NOMO-1 (cell line): Measurements from ENCODE around the gene MSI2.
"Not testable (repeated sequence)": the region's sequence is repeated elsewhere in the genome, so short reads cannot be mapped to it uniquely, and the experiment has no call there.

ENCODE experiments used
- DNase-seq, 2 experiments: peaks; one replicate each; lab custom pipeline; 2025; ENCODE audit not compliant: unreplicated experiment in 2 of 2; lab: John Stamatoyannopoulos, UW

Gene MSI2

DNA sequence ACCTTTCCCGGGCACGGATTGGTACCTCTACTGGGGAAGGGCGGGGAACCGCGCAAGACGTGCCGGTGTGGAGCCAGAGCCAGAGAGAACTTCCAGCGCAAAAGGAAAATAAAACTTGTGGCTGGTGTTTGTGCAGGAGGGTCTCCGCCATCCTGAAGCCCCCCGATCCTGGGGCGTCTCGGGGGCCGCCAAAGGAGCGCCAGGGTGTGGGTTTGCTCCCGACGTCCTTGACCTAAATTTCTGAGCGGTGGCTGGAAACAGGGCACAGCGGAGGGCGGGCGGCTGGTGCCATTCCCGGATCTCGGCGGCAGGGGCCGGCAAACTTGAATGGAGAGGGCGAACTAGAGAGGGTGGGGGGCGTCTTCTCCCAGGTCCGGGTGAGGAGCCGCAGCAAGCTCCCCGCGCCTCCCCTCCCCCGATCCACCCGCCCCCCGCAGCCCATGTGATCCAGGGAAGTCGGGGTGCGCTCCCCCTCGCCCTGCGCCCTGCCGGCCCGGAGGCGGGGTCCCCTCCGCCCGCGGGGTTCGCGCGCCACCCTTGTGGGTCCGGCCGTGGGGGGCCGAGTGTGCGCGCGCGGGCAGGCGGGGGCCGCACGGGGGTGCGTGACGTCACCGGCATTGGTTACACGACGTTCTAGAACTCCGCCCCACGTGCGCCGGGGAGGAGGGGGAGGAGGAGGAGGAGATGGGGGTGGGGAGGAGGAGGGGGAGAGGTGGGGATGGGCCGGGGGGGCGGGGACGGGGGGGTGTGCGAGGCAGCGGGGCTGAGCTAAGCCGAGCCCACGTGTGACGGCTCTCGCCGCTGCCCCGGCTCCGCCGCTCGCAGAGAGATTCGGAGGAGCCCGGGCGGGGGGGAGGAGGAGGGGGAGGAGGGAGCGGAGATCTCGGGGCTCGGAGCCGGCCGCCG, at the start of gene MSI2:
Gene MSI2, plus strand, starts transcription at position 748 of the 906 bp plus-strand sequence. CDS start 220 bp downstream, outside the sequence.
- DNase-seq: peak; percentile 47 to 59

DNA sequence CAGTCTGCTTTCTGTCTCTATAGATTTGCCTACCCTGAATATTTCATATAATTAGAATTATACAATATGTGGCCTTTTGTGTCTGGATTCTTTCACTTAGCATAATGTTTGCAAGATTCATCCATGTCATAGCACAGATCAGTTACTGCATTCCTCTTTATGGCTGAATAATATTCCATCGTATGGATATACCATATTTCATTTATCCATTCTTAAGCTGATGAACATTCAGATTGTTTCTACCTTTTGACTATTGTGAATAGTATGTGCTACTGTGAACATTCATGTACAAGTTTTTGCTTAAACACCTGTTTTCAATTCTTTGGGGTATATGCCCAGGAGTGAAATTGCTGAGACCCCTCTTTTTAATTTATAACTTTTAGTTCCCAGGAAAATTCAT, 49.4 kb upstream of the MSI2 start:
- no peak for DNase-seq

DNA sequence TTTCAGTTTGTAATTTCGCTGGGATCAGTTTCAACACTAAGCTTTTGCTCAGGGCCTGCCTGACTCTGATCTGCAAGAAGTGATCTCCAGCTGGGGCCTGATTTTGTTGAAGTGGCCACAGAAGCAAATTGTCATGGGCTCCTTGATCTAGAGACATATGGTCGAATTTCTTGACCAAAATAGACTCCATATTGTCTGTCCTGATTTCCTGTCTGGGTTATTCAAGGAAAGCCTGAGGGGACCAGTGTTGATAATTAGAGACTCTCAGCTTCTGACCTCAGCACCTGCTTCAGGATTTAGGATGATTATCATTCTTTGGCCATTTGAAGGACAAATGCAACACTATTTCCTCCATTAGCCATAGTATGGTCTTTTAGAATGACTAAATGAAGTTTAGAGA, 48.9 kb upstream of the MSI2 start:
- no peak for DNase-seq

DNA sequence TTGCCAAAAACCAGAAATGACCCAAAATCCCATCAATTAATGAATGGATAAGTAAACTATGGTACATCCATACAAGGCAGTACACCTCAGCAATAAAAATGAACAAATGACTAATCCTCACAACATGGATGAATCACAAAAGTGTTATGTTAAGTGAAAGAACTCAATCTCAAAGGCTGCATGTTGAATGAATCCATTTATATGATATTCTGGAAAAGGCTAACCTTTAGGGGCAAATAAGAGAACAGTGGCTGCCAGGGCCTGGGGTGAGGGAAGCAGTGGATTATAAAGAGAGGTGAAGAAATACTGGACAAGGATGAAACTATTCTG, 46.1 kb upstream of the MSI2 start:
- DNase-seq: no peak

DNA sequence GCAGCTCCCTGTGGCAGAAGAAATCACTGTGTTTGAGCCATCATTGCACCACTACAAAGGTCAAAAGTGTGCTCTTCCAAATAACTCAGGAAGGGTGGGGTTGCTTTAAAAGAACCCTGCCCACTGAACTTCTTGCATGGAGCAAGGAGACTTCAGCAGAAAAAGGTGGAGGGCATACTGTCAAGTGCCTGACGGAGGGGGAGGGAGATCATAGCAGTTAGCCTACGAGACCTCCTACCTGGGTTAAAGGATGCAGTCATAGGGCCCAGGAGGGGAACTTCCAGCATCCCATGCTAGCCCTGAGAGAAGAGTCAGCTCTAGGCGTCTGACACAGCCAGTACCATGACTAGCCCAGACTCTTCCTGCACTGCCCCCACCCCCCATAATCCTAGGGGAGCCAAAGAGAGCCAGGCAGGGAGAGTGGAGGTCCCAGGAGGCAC, 45.3 kb upstream of the MSI2 start:
- no peak for DNase-seq

DNA sequence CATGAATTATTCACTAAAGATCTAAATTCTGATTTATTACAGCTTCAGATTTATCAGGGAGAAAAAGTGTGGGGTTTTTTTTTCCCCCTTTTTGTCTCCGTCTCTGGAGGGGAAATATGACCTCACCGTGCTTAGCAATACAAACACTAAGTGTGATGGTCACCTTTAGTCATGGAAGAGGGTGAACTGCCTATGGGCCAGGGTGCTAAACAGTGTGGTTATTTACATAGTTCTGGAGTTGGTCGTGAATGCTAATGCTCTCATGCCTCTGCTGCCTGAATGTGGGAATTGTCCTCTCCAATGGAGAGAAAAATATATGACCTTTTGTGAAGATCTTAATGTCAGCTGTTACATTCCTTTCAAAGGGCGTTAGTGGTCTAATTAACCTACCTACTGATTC, 44.8 kb upstream of the MSI2 start:
- DNase-seq: no peak

DNA sequence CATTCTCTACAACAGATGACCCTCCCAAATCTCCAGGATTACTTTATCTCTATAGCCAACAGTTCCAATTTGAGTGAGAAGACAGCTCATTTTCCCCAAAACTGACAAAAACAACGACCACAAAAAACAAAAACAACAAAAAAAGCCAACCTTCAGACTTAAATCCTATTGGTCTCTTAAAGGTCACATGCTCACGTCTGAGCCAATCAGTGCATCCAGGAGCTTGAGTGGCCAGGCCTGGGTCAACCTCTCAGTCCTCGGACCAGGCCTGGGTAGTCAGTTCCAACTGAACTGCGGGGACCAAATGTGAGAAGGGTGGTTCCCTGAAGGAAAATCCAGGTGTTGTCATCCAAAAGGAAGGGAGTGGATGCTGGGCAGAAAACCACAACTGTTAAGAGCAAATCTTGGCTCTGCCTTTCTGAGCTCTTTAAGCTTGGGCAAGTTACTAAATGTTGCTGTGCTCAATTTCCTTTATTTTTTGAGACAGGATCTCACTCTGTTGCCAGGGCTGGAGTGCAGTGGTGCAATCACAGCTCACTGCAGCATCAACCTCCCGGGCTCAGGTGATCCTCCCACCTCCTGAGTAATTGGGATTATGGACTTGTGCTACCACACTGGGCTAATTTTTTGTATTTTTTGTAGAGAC, 43.0 kb upstream of the MSI2 start:
- DNase-seq: no peak

DNA sequence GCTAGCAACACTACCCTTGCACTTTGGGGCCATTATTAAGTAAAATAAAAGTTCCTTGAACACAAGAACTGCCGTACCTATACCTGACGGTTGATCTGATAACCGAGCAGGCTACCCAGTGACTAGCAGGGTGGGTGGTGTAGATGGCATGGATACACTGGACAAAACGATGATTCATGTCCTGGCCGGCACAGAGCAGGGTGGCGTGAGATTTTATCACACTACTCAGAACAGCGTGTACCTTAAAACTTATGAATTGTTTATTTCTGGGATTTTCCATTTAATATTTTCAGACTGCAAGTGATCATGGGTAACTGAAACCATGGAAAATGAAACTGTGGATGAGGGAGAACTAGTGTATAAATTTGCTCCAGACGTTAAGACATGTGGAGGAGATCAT, 41.0 kb upstream of the MSI2 start:
- no peak for DNase-seq

DNA sequence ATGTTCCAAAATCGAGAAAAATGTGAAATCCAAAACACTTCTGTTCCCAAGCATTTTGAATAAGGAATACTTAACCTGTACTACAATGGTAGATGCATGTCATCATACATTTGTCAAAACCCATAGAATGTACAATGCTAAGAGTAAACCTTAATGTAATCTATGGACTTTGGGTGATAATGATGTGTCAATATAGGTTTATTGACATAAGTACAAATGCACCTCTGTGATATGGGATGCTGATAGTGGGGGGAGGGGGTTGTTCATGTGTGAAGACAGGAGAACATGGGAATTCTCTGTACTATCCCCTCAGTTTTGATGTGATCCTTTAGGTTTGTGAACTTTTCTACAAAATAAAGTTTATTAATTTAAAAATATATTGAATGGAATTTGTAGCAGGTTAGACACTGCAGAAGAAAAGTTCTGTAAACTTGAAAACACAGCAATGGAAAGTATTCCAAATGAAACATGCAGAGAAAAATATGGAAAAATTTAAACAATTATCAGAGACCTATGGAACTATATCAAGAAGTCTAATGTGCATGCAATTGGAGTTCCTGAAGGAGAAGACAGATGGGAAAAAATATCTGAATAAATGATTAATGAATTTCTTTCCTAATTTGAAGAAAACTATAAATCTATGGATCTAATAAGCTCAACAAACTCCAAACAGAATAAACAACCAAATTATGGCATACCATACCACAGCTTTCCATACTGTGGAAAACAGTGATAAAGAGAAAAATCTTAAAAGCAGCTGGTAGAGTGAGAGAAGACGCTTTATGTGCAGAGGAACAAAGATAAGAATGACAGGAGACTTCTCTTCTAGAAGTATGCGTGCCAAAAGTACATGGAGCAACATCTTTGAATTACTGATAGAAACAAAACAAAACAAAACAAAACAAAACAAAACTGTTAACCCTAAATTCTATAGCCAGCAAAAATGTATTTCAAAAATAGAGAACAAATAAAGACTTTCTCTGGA, 34.7 kb upstream of the MSI2 start:
- no peak for DNase-seq

DNA sequence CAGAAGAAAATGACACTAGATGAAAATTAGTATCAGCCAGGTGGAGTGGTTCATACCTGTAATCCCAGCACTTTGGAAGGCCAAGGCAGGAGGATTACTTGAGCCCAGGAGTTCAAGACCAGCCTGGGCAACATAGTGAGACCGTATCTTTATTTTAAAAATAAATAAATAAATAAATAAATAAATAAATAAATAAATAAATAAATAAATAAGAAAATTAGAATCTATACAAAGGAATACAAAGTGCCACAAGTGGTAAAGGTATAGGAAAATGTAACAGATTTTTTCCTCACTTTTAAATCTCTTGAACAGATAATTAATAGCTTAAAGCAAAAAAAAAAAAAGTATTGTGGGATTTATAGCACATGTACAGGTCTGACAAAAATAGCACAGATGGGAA, 33.9 kb upstream of the MSI2 start:
- DNase-seq: not testable (repeated sequence)

DNA sequence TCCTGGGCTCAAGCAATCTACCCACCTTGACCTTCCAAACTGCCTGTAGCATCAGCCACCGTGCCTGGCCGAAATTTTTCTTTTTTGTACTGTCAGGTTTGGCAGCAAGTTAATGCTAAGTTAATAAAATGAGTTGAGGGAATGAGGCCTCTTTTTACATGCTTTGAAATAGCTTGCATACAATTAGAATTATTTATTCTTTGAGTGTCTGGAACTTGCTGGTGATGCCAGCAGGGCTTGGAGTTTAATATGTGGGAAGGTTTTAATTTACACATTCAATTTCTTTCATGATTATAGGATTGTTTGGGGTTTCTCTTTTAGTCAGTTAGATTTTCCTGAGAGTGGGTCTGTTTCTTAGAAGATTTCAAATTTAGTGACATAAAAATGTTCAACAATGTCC, 31.2 kb upstream of the MSI2 start:
- DNase-seq: no peak

DNA sequence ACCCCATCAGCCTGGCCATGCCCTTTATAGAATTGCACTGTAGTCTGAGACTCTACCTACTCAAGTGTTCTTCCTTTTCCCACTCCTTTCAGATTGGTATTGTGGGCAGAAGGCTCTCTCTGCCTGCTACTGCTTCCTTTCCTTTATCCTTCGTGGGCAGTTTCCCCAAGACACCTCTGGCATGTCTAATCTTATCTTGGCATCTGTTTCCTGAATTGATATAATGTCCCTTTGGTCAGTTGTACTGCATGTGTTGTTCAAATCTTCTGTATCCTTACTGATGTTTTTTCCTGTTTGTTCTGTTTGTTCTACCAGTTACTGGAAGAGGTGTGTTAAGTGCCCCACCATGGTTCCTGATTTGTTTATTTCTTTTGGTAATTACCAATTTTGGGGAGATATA, 29.5 kb upstream of the MSI2 start:
- no peak for DNase-seq

DNA sequence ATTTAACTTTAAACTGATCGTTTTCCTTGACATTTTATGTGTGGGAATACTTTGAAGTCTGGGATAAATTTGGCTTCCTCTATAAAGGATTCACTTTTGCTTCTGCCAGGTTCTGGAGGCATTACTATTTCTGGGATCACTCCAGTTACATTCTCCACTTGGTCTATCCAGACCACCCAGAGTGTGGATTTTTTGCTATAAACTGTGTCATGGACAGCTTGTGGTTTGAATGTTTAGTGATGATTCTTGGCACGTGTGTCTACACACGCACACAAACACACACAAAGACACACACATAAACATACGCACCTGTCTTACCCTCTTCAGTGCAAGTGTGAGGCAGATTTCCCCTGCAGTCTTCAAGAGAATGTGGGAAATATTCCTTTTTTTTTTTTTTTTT, 27.4 kb upstream of the MSI2 start:
- no peak for DNase-seq

DNA sequence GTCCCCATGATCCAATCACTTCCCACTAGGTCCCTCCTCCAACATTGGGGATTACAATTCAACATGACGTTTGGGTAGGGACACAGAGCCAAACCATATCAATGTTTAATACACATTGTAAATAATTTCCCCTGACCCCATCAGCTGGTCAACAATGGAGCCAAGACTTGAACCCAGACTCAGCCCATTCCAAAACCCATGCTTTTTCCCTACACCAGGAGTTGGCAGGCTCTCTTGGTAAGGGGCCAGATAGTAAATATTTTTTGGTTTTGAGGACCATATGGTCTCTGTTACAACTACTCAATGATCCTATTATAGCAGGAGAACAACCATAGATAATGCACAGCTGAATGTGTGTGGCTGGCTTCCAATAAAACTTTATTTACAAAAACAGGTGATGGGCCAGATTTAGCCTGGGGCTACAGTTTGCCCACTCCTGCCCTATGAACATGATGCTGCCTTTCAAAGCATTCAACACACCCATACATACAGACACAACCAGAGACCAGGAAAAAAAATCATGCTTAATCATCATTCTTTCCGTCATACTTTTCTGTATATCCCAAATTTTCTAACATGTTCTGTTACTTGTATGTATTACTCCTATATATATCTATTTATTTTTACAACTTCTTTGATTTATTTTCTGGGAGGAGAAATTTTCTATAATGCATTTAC, 22.1 kb upstream of the MSI2 start:
- DNase-seq: no peak

DNA sequence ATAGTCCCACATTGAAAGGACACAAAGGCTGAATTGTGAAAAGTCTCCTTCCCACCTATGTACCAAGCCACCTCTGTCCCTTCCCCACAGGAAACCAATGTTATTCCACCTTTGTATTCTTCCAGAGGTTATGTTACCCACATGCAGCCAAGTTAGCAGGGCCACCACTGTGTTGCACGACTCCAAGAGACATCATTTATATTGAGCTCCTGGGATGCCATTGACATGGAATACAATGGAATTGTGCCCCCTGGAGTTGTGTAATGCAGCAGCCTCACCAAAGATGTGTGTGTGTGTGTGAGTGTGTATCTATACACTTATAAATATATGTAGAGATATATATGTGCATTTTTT, 21.6 kb upstream of the MSI2 start:
- DNase-seq: no peak

DNA sequence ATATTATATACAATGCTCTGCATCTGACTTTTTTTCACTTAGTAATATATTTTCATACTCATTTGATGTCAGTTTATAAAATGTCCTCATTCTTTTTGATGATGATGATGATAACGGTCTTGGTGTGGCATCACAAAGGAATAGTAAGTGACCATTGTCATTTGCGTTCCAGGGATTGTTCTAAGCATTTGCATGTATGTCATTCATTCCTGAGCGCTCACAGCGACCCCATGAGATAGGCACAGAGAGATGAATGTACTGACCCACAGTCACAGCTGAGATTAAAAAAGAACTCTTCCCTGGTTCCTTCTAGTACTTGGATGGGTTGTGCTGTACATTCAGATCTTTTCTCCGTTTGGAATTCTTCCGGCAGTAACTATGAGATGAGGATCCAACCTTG, 21.2 kb upstream of the MSI2 start:
- no peak for DNase-seq

DNA sequence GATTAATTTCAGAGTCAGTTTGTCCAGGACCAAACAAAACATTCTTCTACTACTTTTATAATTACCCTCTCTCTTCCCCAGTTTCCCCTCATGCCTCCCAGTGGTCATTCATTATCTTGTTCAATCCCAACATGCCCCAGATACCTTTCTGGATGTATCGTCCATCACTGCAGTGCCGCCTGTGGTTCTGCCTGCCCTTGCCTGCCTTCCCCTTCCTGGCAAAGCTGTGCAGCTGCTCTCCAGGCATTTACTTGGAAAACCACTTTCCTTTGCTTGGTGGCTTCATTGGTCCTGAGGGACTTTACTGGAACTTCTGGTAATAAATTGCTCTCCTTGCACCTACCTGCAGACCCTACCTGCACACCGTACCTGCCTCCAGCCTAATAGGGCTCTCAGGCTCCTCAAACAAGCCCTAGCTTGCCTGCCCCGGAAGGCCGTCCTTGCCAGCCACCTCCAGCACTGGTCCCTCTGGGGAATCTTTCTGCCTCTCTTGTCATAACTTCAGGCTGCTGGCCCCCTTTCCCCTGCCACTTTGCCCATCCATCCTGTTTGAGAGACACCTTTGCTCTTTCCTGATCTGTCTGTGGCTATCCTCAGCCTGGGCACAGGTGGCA, 19.5 kb upstream of the MSI2 start:
- DNase-seq: no peak

DNA sequence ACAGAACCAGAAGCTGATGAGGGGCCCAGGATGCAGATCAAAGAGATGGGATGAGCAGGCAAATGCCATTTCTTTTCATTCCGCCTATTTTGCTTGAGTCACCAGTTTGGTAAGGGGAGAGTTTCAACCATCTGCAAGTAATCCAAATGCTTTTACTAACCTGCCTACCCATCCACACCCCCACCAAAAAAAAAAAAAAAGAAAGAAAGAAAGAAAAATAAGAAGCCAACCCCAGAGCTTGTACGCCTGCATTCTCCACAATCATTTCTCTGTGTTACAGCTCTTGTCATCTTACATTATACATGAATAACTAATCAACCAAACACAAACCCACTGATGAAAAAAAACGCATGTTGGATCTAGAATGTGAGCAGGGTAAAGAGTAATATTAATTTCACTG, 15.7 kb upstream of the MSI2 start:
- DNase-seq: no peak

DNA sequence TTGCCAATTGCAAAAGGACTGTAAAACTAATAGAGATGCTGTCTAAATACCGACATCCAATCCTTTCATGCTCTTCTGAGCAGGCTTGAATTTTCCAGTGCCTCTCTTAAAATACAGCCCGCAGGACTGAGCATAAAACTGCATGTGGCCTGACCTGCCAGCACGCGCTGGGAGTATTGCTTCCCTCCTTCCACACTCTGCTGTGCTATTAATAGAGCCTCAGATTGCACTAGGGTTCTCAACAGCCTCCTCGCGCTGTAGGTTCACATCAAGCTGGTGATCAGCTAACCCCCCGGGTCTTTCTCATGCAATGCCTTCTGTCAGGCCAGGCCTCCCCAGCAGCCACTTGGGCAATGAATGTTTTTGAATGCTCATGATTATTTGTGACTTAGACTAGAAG, 14.2 kb upstream of the MSI2 start:
- no peak for DNase-seq

DNA sequence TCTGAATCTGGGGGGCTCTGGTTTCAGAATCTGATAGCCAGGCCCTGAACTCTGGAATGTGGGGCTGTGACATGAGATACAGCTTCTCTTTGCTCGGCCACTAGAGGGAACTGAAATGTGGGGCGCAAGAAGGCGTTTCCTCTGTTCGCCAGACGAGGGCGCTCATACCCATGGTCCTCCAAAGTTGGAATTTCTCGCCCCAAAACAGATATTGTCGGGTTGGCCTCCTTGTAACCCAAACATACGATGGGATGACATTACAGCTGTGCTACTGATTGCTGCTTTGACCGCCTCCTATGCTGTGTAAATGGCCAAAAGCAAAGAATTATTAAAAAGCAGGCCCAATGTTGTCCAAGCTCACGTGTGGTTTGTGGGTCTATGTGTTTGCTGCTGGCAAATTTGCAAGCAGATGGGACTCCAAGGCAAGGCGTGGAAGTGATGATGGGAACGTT, 13.1 kb upstream of the MSI2 start:
- peak; percentile 67 to 73 for DNase-seq
